K562 (cell line): ENCODE results near the gene E2F2. TPM values are rescaled to one million over a fixed set of nuclear protein-coding genes. Genes with fewer than 3 reads are reported as not detected.

Experiments used
- ATAC-seq: fragments of 200-7000 bp; cut with Tn5 transposase; 3 replicates; pipeline ENCODE4 v1.9.1; 2020; ENCODE audit warnings: moderate library complexity
- BruUV-seq: library from RNA; stranded (reverse); fragments of 400-500 nt; replicated peaks from 2 replicates; lab custom pipeline; 2021; lab: Mats Ljungman, UMichigan
- CTCF ChIA-PET: fragments of 300-600 bp; formaldehyde crosslinking; extraction: SDS; loops from one replicate; lab custom pipeline; 2021; ENCODE audit warnings: low intra/inter-chr PET ratio; lab: Yijun Ruan, JAX
- POLR2A ChIA-PET: fragments of 300-600, 350-650 bp; sonication (Branson Sonifier 250); formaldehyde crosslinking; extraction: SDS; loops from one replicate; lab custom pipeline; 2021; ENCODE audit warnings: antibody characterized with exemption, inconsistent platforms; lab: Yijun Ruan, JAX
- DNase-seq, 4 experiments: peaks; one replicate each; pipeline versions ENCODE4 v3.0.0 to v3.0.0-alpha.2; 2011 to 2018; ENCODE audit warnings: low spot score in 3 of 4, mixed read lengths in 3 of 4; ENCODE audit errors: extremely low read depth in 1 of 4
- FAIRE-seq: peaks from 2 replicates; lab custom pipeline; 2011; peaks lifted over from hg19 to GRCh38; lab: Jason Lieb, UNC
- H2AFZ ChIP-seq: 2 replicates; pipeline ENCODE4 v1.6.0; 2011; ENCODE audit warnings: low read depth, low read length, control low read depth, inconsistent platforms
- H3K27ac ChIP-seq: fragments of 200-600 bp; 3 replicates; pipeline ENCODE4 v1.8.0; 2011; ENCODE audit warnings: low read depth, mild to moderate bottlenecking, control low read depth, inconsistent platforms, low read length, moderate library complexity, mixed read lengths; ENCODE audit errors: extremely low read depth
- H3K27me3 ChIP-seq, 2 experiments: fragments of 300-600 bp in 1 of 2; 2 replicates in 1 of 2; 3 replicates in 1 of 2; pipeline versions ENCODE4 v1.6.0 to v1.8.0; 2011; ENCODE audit warnings: inconsistent platforms in 2 of 2, low read length in 2 of 2, mild to moderate bottlenecking in 1 of 2, mixed read lengths in 1 of 2, moderate library complexity in 1 of 2; ENCODE audit not compliant: control insufficient read depth in 2 of 2, insufficient read depth in 2 of 2
- H3K36me3 ChIP-seq: fragments of 300-600 bp; 3 replicates; pipeline ENCODE4 v1.8.0; 2011; ENCODE audit warnings: mild to moderate bottlenecking, low read length, inconsistent platforms; ENCODE audit not compliant: control insufficient read depth, insufficient read depth
- H3K4me1 ChIP-seq, 2 experiments: fragments of 200-600 bp in 1 of 2; replicated peaks in 1 of 2; 2 replicates in 1 of 2; 3 replicates in 1 of 2; pipeline versions ENCODE4 v1.5.1 to v1.8.0; 2011; ENCODE audit warnings: inconsistent platforms in 2 of 2, low read length in 2 of 2, mild to moderate bottlenecking in 1 of 2, mixed read lengths in 1 of 2, moderate library complexity in 1 of 2; ENCODE audit not compliant: control insufficient read depth in 2 of 2, insufficient read depth in 2 of 2
- H3K4me2 ChIP-seq: 2 replicates; pipeline ENCODE4 v1.6.1; 2011; ENCODE audit warnings: low read length, control low read depth, inconsistent platforms, mixed read lengths; ENCODE audit not compliant: insufficient read depth
- H3K4me3 ChIP-seq: fragments of 200-600 bp; sonication (generic), shearing (Covaris generic); 2 replicates; pipeline ENCODE4 v1.5.1; 2016; ENCODE audit warnings: control low read depth, inconsistent platforms
- H3K79me2 ChIP-seq: fragments of 200-600 bp; 3 replicates; pipeline ENCODE4 v1.8.0; 2011; ENCODE audit warnings: low read length, inconsistent platforms; ENCODE audit not compliant: control insufficient read depth, insufficient read depth
- H3K9ac ChIP-seq, 2 experiments: 2 replicates each; pipeline versions ENCODE4 v1.6.0 to v1.6.1; 2011; ENCODE audit warnings: low read depth in 2 of 2, low read length in 2 of 2, control low read depth in 1 of 2, inconsistent platforms in 1 of 2, mild to moderate bottlenecking in 1 of 2, mixed read lengths in 1 of 2; ENCODE audit not compliant: insufficient read depth in 1 of 2
- H3K9me1 ChIP-seq: one replicate; pipeline ENCODE4 v1.6.0; 2011; ENCODE audit warnings: inconsistent platforms, mild to moderate bottlenecking, low read length, moderate library complexity; ENCODE audit not compliant: control insufficient read depth, insufficient read depth
- H3K9me3 ChIP-seq: replicated peaks from 2 replicates; pipeline ENCODE4 v1.5.1; 2011; ENCODE audit warnings: low read depth, low read length, inconsistent platforms; ENCODE audit not compliant: control insufficient read depth, insufficient read depth
- H4K20me1 ChIP-seq: replicated peaks from 2 replicates; pipeline ENCODE4 v1.6.1; 2011; ENCODE audit warnings: low read length, inconsistent platforms, mixed read lengths; ENCODE audit not compliant: control insufficient read depth, insufficient read depth
- ESRRA ChIP-seq: fragments of 450-650 bp; IDR thresholded peaks from 2 replicates; pipeline ENCODE4 v1.6.1; 2014; ENCODE audit warnings: low read depth, mild to moderate bottlenecking, moderate library complexity, borderline replicate concordance
- FOXA1 ChIP-seq: fragments of 450-650 bp; IDR thresholded peaks from 2 replicates; pipeline ENCODE4 v1.6.1; 2016; ENCODE audit warnings: mild to moderate bottlenecking, borderline replicate concordance
- FOXK2 ChIP-seq, 2 experiments: fragments of 450-650 bp; IDR thresholded peaks in 1 of 2; conservative IDR thresholded peaks in 1 of 2; 2 replicates each; pipeline ENCODE4 v1.6.1; 2016; ENCODE audit warnings: low read depth in 2 of 2, mild to moderate bottlenecking in 1 of 2
- IRF2 ChIP-seq: sonication (generic); formaldehyde crosslinking; IDR thresholded peaks from 2 replicates; pipeline ENCODE4 v1.8.1; 2022; ENCODE audit warnings: mild to moderate bottlenecking, missing genetic modification reagents
- ZNF75A ChIP-seq: fragments of 450-650 bp; formaldehyde crosslinking; IDR thresholded peaks from 2 replicates; pipeline ENCODE4 v1.4.0; 2020; ENCODE audit warnings: mild to moderate bottlenecking
- WGBS: fragments of 100-300 bp; shearing (Covaris generic); methylation state at CpG from one replicate; pipeline ENCODE4 v1.1.6; 2016; ENCODE audit warnings: low coverage, mixed read lengths; ENCODE audit not compliant: insufficient coverage; ENCODE audit errors: missing lambda C conversion rate; 5-methylcytosine and 5-hydroxymethylcytosine counted together
- in situ Hi-C: fragments of 300-500 bp; cut with MboI; formaldehyde crosslinking; loops from 4 replicates; pipeline ENCODE4 v1.15.0; 2018; ENCODE audit warnings: inconsistent platforms, mixed read lengths
- intact Hi-C: fragments of 100-400 bp; cut with micrococcal nuclease; formaldehyde crosslinking; loops from 2 replicates; pipeline ENCODE4 v1.14.2; 2022
- polyA plus RNA-seq, 8 experiments: library from polyadenylated mRNA; depleted of rRNA in 4 of 8; stranded (reverse) in 5 of 8; unstranded in 3 of 8; fragments of >200 nt; fragmentation: Nextera tagmentation in 2 of 8; fragmentation: Illumina TruSeq in 1 of 8; extraction: Ambion mirVana in 2 of 8; extraction: Trizol in 1 of 8; gene quantifications; 2 replicates each; pipeline versions ENCODE4 v1.2.1 to v1.2.3, GENCODE V29; 2011 to 2014; ENCODE audit warnings: inconsistent platforms in 1 of 8, missing spikeins in 1 of 8
- total RNA-seq, 7 experiments: library from RNA; depleted of rRNA in 6 of 7; stranded (reverse); fragments of >200 nt in 6 of 7; fragmentation: Illumina TruSeq in 2 of 7; extraction: Trizol in 2 of 7; gene quantifications; 2 replicates each; pipeline versions ENCODE4 v1.2.1 to v1.2.3, GENCODE V29; 2011 to 2021; ENCODE audit warnings: low replicate concordance in 1 of 7

Gene E2F2
- total and polyA plus RNA-seq, 9 of the 15 experiments (the other 6 are each of a cell fraction or from before 2014, with no cell fraction given), result 3.1 to 25.3 (median 11.4) TPM

GRCh38 chr1:23563755-23564374 is 32.8 kb upstream of the E2F2 start:
- Histone ChIP-seq H3K36me3 (no peaks in the 10 kb centered on the region), H3K9me1 (no peaks in the 10 kb centered on the region), H3K4me2 (no peak overlapping the region), H4K20me1 (no peaks in the 10 kb centered on the region), H3K4me1 (peaks cover 51% of the 10 kb centered on the region in 2 experiments), H3K4me3 (no peak overlapping the region), H3K27ac (no peak overlapping the region), H3K27me3 (no peaks in the 10 kb centered on the region), H3K9me3 (no peaks in the 10 kb centered on the region), H2AFZ (no peak overlapping the region), H3K79me2 (peaks cover 4% of the 10 kb centered on the region), H3K9ac (peak overlapping the region in 1 of 2 experiments; percentile 6; a peak in 1 of 4 replicates)
- FAIRE-seq (no peak), ATAC-seq (no peak), DNase-seq (no peak)
- POLR2A ChIA-PET, result interaction anchor here (0.8 to 1.7 kb wide), 5 partner anchors 9 to 128 kb away, joined by 3 read pairs; partner anchors contain the start of gene RPL11
- in situ Hi-C loops (no loop called here), intact Hi-C loops (no loop called here)
- 64% methylated on average over 3 of the region's 3 CpGs for WGBS
- TF ChIP-seq ESRRA (peak; percentile 47; the same call in 1 of the 2 replicates), FOXK2 (conservative IDR thresholded peaks at IDR 0.05 in 1 of 2, IDR thresholded peaks at IDR 0.05 in 1 of 2; ENCODE audit: low read depth in 2 of 2) (no peak), IRF2 (CRISPR knock-in tag) (no peak), ZNF75A (CRISPR knock-in tag) (no peak), FOXA1 (no peak)
- CTCF ChIA-PET, result no interaction called here
- BruUV-seq, result no TSS peak
